HG03378 (cell line): ENCODE measurements around the gene THEMIS2.
A peak's percentile ranks its signal among the peaks of the same experiment; 100 is the strongest.
"Not testable (repeated sequence)": the region's sequence is repeated elsewhere in the genome, so short reads cannot be mapped to it uniquely, and the experiment has no call there.

Experiments used
- ATAC-seq: cut with Tn5 transposase; IDR thresholded peaks from one replicate; pipeline ENCODE4 v1.9.1; 2021; ENCODE audit warnings: mild to moderate bottlenecking, moderate library complexity; ENCODE audit not compliant: unreplicated experiment

Gene THEMIS2

GRCh38 chr1:27862671-27863537 lies 9.4 kb upstream of the THEMIS2 start:
- ATAC-seq: no peak

GRCh38 chr1:27863538-27863915 lies 8.8 kb upstream of the THEMIS2 start:
- no peak for ATAC-seq

GRCh38 chr1:27864264-27864895 lies 8.0 kb upstream of the THEMIS2 start:
- no peak for ATAC-seq

GRCh38 chr1:27865821-27866220 lies 6.5 kb upstream of the THEMIS2 start:
- ATAC-seq: no peak

GRCh38 chr1:27868556-27868931 lies 3.8 kb upstream of the THEMIS2 start:
- ATAC-seq: no peak

GRCh38 chr1:27868932-27869718 lies 3.2 kb upstream of the THEMIS2 start:
- ATAC-seq: no peak

- ATAC-seq: no peak
Observed at GRCh38 chr1:27869719-27870085, 2.6 kb upstream of the THEMIS2 start.

GRCh38 chr1:27871076-27871475 lies 1.3 kb upstream of the THEMIS2 start:
- ATAC-seq: not testable (repeated sequence)

GRCh38 chr1:27872802-27873551 lies 633 bp downstream of the THEMIS2 start:
- no peak for ATAC-seq

- ATAC-seq: no peak
Observed at GRCh38 chr1:27873671-27874384, 1.5 kb downstream of the THEMIS2 start.

GRCh38 chr1:27876341-27877114 lies 4.2 kb downstream of the THEMIS2 start:
- no peak for ATAC-seq

- no peak for ATAC-seq
Observed at GRCh38 chr1:27877115-27877416, 4.7 kb downstream of the THEMIS2 start.

- no peak for ATAC-seq
Observed at GRCh38 chr1:27878039-27878438, 5.7 kb downstream of the THEMIS2 start.

GRCh38 chr1:27878787-27879335 lies 6.5 kb downstream of the THEMIS2 start:
- ATAC-seq: no peak

- ATAC-seq: no peak
Observed at GRCh38 chr1:27879374-27880082, 7.2 kb downstream of the THEMIS2 start.

- no peak for ATAC-seq
Observed at GRCh38 chr1:27882543-27882903, 10.2 kb downstream of the THEMIS2 start.

GRCh38 chr1:27883536-27883935 lies 11.2 kb downstream of the THEMIS2 start:
- ATAC-seq: no peak

- ATAC-seq: peak; percentile 38
Observed at GRCh38 chr1:27884006-27884954, 11.9 kb downstream of the THEMIS2 start.
